Liver (tissue), 9 donors: ENCODE data around the gene SERPINA5. TPM values are rescaled to one million over a fixed set of nuclear protein-coding genes. Genes with fewer than 3 reads are reported as not detected.
A peak's percentile ranks its signal among the peaks of the same experiment; 100 is the strongest.

Experiments
- DNase-seq: peaks from one replicate; pipeline ENCODE4 v3.0.0-alpha.2; 2017; ENCODE audit warnings: low spot score
- H3K27ac ChIP-seq, 2 donors: one replicate each; pipeline ENCODE4 v1.7.0; 2013; ENCODE audit warnings: inconsistent platforms in 2 of 2, low read length in 2 of 2, control low read depth in 1 of 2, low read depth in 1 of 2, mild to moderate bottlenecking in 1 of 2
- H3K27me3 ChIP-seq, 4 donors: one replicate each; pipeline versions ENCODE4 v1.6.1 to v1.7.0; 2013; ENCODE audit warnings: low read length in 3 of 4, inconsistent platforms in 1 of 4, mild to moderate bottlenecking in 1 of 4, moderate library complexity in 1 of 4; ENCODE audit not compliant: control insufficient read depth in 4 of 4, insufficient read depth in 4 of 4
- H3K36me3 ChIP-seq, 4 donors: one replicate each; pipeline versions ENCODE4 v1.6.1 to v1.7.0; 2013; ENCODE audit warnings: low read length in 3 of 4, mild to moderate bottlenecking in 3 of 4, low read depth in 1 of 4, moderate library complexity in 1 of 4; ENCODE audit not compliant: control insufficient read depth in 4 of 4, insufficient read depth in 3 of 4
- H3K4me1 ChIP-seq, 4 donors: one replicate each; pipeline versions ENCODE4 v1.6.1 to v1.7.0; 2013; ENCODE audit warnings: low read length in 3 of 4, mild to moderate bottlenecking in 3 of 4, moderate library complexity in 1 of 4; ENCODE audit not compliant: control insufficient read depth in 4 of 4, insufficient read depth in 4 of 4
- H3K4me3 ChIP-seq, 3 donors: one replicate each; pipeline versions ENCODE4 v1.6.1 to v1.7.0; 2013; ENCODE audit warnings: low read length in 3 of 3, control low read depth in 1 of 3, low read depth in 1 of 3, mild to moderate bottlenecking in 1 of 3
- H3K9ac ChIP-seq, 2 donors: one replicate each; pipeline ENCODE4 v1.7.0; 2013; ENCODE audit warnings: low read length in 2 of 2, mild to moderate bottlenecking in 2 of 2, moderate library complexity in 2 of 2, control low read depth in 1 of 2, low read depth in 1 of 2
- H3K9me3 ChIP-seq, 4 donors: one replicate each; pipeline versions ENCODE4 v1.6.1 to v1.7.0; 2013; ENCODE audit warnings: low read length in 3 of 4; ENCODE audit not compliant: control insufficient read depth in 4 of 4
- EGR1 ChIP-seq, 2 donors: IDR thresholded peaks; 2 replicates each; pipeline ENCODE4 v1.6.1; 2016 to 2018; ENCODE audit warnings: antibody characterized with exemption in 2 of 2, low read depth in 2 of 2
- FOXA1 ChIP-seq: IDR thresholded peaks from 2 replicates; pipeline ENCODE4 v1.6.1; 2016; ENCODE audit warnings: antibody characterized with exemption
- FOXA2 ChIP-seq: IDR thresholded peaks from 2 replicates; pipeline ENCODE4 v1.6.1; 2016; ENCODE audit warnings: antibody characterized with exemption
- GABPA ChIP-seq, 2 donors: IDR thresholded peaks in 1 of 2; conservative IDR thresholded peaks in 1 of 2; 2 replicates each; pipeline ENCODE4 v1.6.1; 2016; ENCODE audit warnings: antibody characterized with exemption in 2 of 2, mild to moderate bottlenecking in 1 of 2, moderate library complexity in 1 of 2
- HNF4A ChIP-seq, 2 donors: conservative IDR thresholded peaks; 2 replicates each; pipeline ENCODE4 v1.6.1; 2016; ENCODE audit warnings: antibody characterized with exemption in 2 of 2, mild to moderate bottlenecking in 2 of 2
- HNF4G ChIP-seq: IDR thresholded peaks from 2 replicates; pipeline ENCODE4 v1.6.1; 2016; ENCODE audit warnings: antibody characterized with exemption
- JUND ChIP-seq, 2 donors: IDR thresholded peaks; 2 replicates each; pipeline ENCODE4 v1.6.1; 2016; ENCODE audit warnings: antibody characterized with exemption in 2 of 2
- MAX ChIP-seq: IDR thresholded peaks from 2 replicates; pipeline ENCODE4 v1.6.1; 2016; ENCODE audit warnings: antibody characterized with exemption
- NR2F2 ChIP-seq: IDR thresholded peaks from 2 replicates; pipeline ENCODE4 v1.6.1; 2016; ENCODE audit warnings: antibody characterized with exemption
- RAD21 ChIP-seq, 2 donors: IDR thresholded peaks; 2 replicates each; pipeline ENCODE4 v1.6.1; 2016; ENCODE audit warnings: antibody characterized with exemption in 2 of 2, mild to moderate bottlenecking in 2 of 2
- REST ChIP-seq: IDR thresholded peaks from 2 replicates; pipeline ENCODE4 v1.6.1; 2016; ENCODE audit warnings: antibody characterized with exemption, mild to moderate bottlenecking
- RXRA ChIP-seq, 2 donors: IDR thresholded peaks; 2 replicates each; pipeline ENCODE4 v1.6.1; 2017 to 2018; ENCODE audit warnings: antibody characterized with exemption in 2 of 2, mild to moderate bottlenecking in 1 of 2
- SP1 ChIP-seq: IDR thresholded peaks from 2 replicates; pipeline ENCODE4 v1.6.1; 2018; ENCODE audit warnings: antibody characterized with exemption, mild to moderate bottlenecking
- TAF1 ChIP-seq: conservative IDR thresholded peaks from 2 replicates; pipeline ENCODE4 v1.6.1; 2016; ENCODE audit warnings: antibody characterized with exemption, mild to moderate bottlenecking
- YY1 ChIP-seq: IDR thresholded peaks from 2 replicates; pipeline ENCODE4 v1.6.1; 2016; ENCODE audit warnings: antibody characterized with exemption, mild to moderate bottlenecking
- WGBS: extraction: QIAGEN DNeasy Blood & Tissue Kit; methylation state at CpG from one replicate; pipeline ENCODE4 v1.1.7; 2013; 5-methylcytosine and 5-hydroxymethylcytosine counted together
- polyA plus RNA-seq, 2 donors: library from polyadenylated mRNA; stranded (reverse) in 1 of 2; unstranded in 1 of 2; fragments of 200-250 nt in 1 of 2; fragments of >200 nt in 1 of 2; fragmentation: Nextera tagmentation in 1 of 2; extraction: Ambion mirVana in 1 of 2; gene quantifications; one replicate each; pipeline versions ENCODE4 v1.2.1 to v1.2.3, GENCODE V29; 2013 to 2015
- total RNA-seq, 2 donors: library from RNA; depleted of rRNA; stranded (reverse); fragments of >200 nt; gene quantifications; one replicate each; pipeline ENCODE4 v1.2.3, GENCODE V29; 2014
- TF ChIP-seq, protein P1 (sequence below): IDR thresholded peaks from 2 replicates; pipeline ENCODE4 v1.6.1; 2016; ENCODE audit warnings: antibody characterized with exemption
- TF ChIP-seq, protein P2 (sequence below): IDR thresholded peaks from 2 replicates; pipeline ENCODE4 v1.6.1; 2016; ENCODE audit warnings: antibody characterized with exemption
- TF ChIP-seq, protein P3 (sequence below): fragments of 150-350 bp; IDR thresholded peaks from 2 replicates; pipeline ENCODE4 v1.5.1; 2017; ENCODE audit warnings: improper control_type of control experiment, low read depth, low read length; ENCODE audit not compliant: missing input control
- donor health status: healthy.
- donor health status: healthy.
- donor health status: healthy.
- donor health status: healthy.
- donor health status: healthy.

SERPINA5 gene
- total and polyA plus RNA-seq, 4 donors, result 37.0 to 250 (median 84.0) TPM

GRCh38 chr14:94624537-94625352 lies 43.5 kb downstream of the SERPINA5 start:
- peak overlapping the region in 1 of 2 donors; percentile 16 for H3K27ac ChIP-seq
- DNase-seq, result no peak
- TF ChIP-seq JUND (IDR thresholded peaks at IDR 0.05) (peak in 1 of 2 donors; percentile 51), SP1 (peak; percentile 20), TAF1 (no peak), RAD21 (IDR thresholded peaks at IDR 0.05) (peak in 1 of 2 donors; percentile 2), FOXA2 (no peak), NR2F2 (no peak), EGR1 (IDR thresholded peaks at IDR 0.05; ENCODE audit: low read depth in 2 of 2) (peak in 1 of 2 donors; percentile 70), RXRA (IDR thresholded peaks at IDR 0.05) (peak in 1 of 2 donors; percentile 7), MAX (no peak), FOXA1 (no peak), HNF4A (conservative IDR thresholded peaks at IDR 0.05) (peak in 1 of 2 donors; percentile 24), GABPA (IDR thresholded peaks at IDR 0.05 in 1 of 2, conservative IDR thresholded peaks at IDR 0.05 in 1 of 2) (no peak), HNF4G (no peak), YY1 (no peak), REST (no peak)
- TF ChIP-seq, protein P1, sequence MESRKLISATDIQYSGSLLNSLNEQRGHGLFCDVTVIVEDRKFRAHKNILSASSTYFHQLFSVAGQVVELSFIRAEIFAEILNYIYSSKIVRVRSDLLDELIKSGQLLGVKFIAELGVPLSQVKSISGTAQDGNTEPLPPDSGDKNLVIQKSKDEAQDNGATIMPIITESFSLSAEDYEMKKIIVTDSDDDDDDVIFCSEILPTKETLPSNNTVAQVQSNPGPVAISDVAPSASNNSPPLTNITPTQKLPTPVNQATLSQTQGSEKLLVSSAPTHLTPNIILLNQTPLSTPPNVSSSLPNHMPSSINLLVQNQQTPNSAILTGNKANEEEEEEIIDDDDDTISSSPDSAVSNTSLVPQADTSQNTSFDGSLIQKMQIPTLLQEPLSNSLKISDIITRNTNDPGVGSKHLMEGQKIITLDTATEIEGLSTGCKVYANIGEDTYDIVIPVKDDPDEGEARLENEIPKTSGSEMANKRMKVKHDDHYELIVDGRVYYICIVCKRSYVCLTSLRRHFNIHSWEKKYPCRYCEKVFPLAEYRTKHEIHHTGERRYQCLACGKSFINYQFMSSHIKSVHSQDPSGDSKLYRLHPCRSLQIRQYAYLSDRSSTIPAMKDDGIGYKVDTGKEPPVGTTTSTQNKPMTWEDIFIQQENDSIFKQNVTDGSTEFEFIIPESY, result no peak
- TF ChIP-seq, protein P2, sequence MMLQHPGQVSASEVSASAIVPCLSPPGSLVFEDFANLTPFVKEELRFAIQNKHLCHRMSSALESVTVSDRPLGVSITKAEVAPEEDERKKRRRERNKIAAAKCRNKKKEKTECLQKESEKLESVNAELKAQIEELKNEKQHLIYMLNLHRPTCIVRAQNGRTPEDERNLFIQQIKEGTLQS, result no peak
- TF ChIP-seq, protein P3, sequence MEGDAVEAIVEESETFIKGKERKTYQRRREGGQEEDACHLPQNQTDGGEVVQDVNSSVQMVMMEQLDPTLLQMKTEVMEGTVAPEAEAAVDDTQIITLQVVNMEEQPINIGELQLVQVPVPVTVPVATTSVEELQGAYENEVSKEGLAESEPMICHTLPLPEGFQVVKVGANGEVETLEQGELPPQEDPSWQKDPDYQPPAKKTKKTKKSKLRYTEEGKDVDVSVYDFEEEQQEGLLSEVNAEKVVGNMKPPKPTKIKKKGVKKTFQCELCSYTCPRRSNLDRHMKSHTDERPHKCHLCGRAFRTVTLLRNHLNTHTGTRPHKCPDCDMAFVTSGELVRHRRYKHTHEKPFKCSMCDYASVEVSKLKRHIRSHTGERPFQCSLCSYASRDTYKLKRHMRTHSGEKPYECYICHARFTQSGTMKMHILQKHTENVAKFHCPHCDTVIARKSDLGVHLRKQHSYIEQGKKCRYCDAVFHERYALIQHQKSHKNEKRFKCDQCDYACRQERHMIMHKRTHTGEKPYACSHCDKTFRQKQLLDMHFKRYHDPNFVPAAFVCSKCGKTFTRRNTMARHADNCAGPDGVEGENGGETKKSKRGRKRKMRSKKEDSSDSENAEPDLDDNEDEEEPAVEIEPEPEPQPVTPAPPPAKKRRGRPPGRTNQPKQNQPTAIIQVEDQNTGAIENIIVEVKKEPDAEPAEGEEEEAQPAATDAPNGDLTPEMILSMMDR, result no peak
- H3K4me3 ChIP-seq, result no peak overlapping the region
- 73% methylated on average over 10 of the region's 10 CpGs for WGBS
- H3K9me3 ChIP-seq, result no peaks in the 10 kb centered on the region
- H3K27me3 ChIP-seq, result no peaks in the 10 kb centered on the region
- peaks cover 0 to 20% (median 9%) of the 10 kb centered on the region in 4 donors for H3K4me1 ChIP-seq
- no peak overlapping the region for H3K9ac ChIP-seq
- peaks cover 4 to 36% (median 31%) of the 10 kb centered on the region in 4 donors for H3K36me3 ChIP-seq
